CD14-positive monocyte (primary cell): Measurements from ENCODE around the gene AHNAK2. TPM values are rescaled to one million over a fixed set of nuclear protein-coding genes. Genes with fewer than 3 reads are reported as not detected.

ENCODE experiments used
- DNase-seq, 3 donors: peaks; one replicate each; pipeline ENCODE4 v3.0.0-alpha.2; 2011 to 2022
- H2AFZ ChIP-seq: 2 replicates; pipeline ENCODE4 v1.6.0; 2012; ENCODE audit warnings: mild to moderate bottlenecking, low read depth, low read length, inconsistent platforms; ENCODE audit not compliant: insufficient read depth, poor library complexity, severe bottlenecking
- H3K27ac ChIP-seq, 2 donors: 1 replicate in 1 of 2; 2 replicates in 1 of 2; pipeline ENCODE4 v1.5.1; 2012 to 2013; ENCODE audit warnings: low read length in 2 of 2, control low read depth in 1 of 2, inconsistent platforms in 1 of 2, low read depth in 1 of 2, mild to moderate bottlenecking in 1 of 2
- H3K27me3 ChIP-seq, 2 donors: one replicate each; pipeline versions ENCODE4 v1.6.0 to v1.6.1; 2011 to 2013; ENCODE audit warnings: low read length in 2 of 2; ENCODE audit not compliant: control insufficient read depth in 2 of 2, insufficient read depth in 2 of 2
- H3K36me3 ChIP-seq, 2 donors: replicated peaks in 1 of 2; 1 replicate in 1 of 2; 2 replicates in 1 of 2; pipeline versions ENCODE4 v1.5.1 to v1.6.1; 2012 to 2013; ENCODE audit warnings: low read length in 2 of 2, control low read depth in 1 of 2, inconsistent platforms in 1 of 2, mild to moderate bottlenecking in 1 of 2; ENCODE audit not compliant: insufficient read depth in 2 of 2, control insufficient read depth in 1 of 2
- H3K4me1 ChIP-seq, 2 donors: 1 replicate in 1 of 2; 2 replicates in 1 of 2; pipeline versions ENCODE4 v1.5.1 to v1.6.1; 2012 to 2013; ENCODE audit warnings: low read length in 2 of 2, control low read depth in 1 of 2, inconsistent platforms in 1 of 2, mild to moderate bottlenecking in 1 of 2, moderate library complexity in 1 of 2; ENCODE audit not compliant: insufficient read depth in 2 of 2, control insufficient read depth in 1 of 2
- H3K4me2 ChIP-seq: replicated peaks from 2 replicates; pipeline ENCODE3; 2012; ENCODE audit warnings: low read length, moderate library complexity, mild to moderate bottlenecking; ENCODE audit not compliant: poor library complexity, severe bottlenecking; ENCODE audit errors: extremely low read depth
- H3K4me3 ChIP-seq, 3 experiments: fragments of 200-600 bp in 1 of 3; sonication (generic) in 1 of 3; replicated peaks in 1 of 3; 1 replicate in 2 of 3; 2 replicates in 1 of 3; pipeline ENCODE4 v1.5.1; 2011 to 2013; ENCODE audit warnings: low read length in 3 of 3, mild to moderate bottlenecking in 3 of 3, control low read depth in 2 of 3, low read depth in 2 of 3, inconsistent platforms in 1 of 3, moderate library complexity in 1 of 3
- H3K79me2 ChIP-seq: 2 replicates; pipeline ENCODE4 v1.6.0; 2012; ENCODE audit warnings: mild to moderate bottlenecking, control low read depth, inconsistent platforms, low read length, moderate library complexity; ENCODE audit not compliant: insufficient read depth
- H3K9ac ChIP-seq: 2 replicates; pipeline ENCODE4 v1.6.0; 2017; ENCODE audit warnings: low read length, mild to moderate bottlenecking; ENCODE audit not compliant: insufficient read depth, poor library complexity, severe bottlenecking
- H3K9me3 ChIP-seq, 2 donors: replicated peaks in 1 of 2; 1 replicate in 1 of 2; 2 replicates in 1 of 2; pipeline versions ENCODE4 v1.5.1 to v1.6.1; 2012 to 2013; ENCODE audit warnings: low read length in 2 of 2, control low read depth in 1 of 2; ENCODE audit not compliant: control insufficient read depth in 1 of 2, insufficient read depth in 1 of 2
- H4K20me1 ChIP-seq: 2 replicates; pipeline ENCODE4 v1.6.0; 2012; ENCODE audit warnings: mild to moderate bottlenecking, low read length, control low read depth, moderate library complexity; ENCODE audit not compliant: insufficient read depth
- H3K27ac Mint-ChIP-seq, 7 donors: one replicate each; pipeline ENCODE4 v1.8.0; 2020; ENCODE audit warnings: mild to moderate bottlenecking in 7 of 7, mixed read lengths in 7 of 7, moderate library complexity in 6 of 7, inconsistent platforms in 2 of 7
- H3K27me3 Mint-ChIP-seq, 3 donors: one replicate each; pipeline ENCODE4 v1.8.0; 2021 to 2022; ENCODE audit warnings: low read depth in 3 of 3, mild to moderate bottlenecking in 3 of 3, mixed read lengths in 3 of 3, moderate library complexity in 3 of 3, inconsistent platforms in 1 of 3
- H3K36me3 Mint-ChIP-seq, 2 donors: one replicate each; pipeline ENCODE4 v1.8.0; 2020; ENCODE audit warnings: mixed read lengths in 2 of 2, inconsistent platforms in 1 of 2, mild to moderate bottlenecking in 1 of 2
- H3K4me1 Mint-ChIP-seq: one replicate; pipeline ENCODE4 v1.8.0; 2020; ENCODE audit warnings: mild to moderate bottlenecking, mixed read lengths
- H3K4me3 Mint-ChIP-seq, 2 donors: one replicate each; pipeline ENCODE4 v1.8.0; 2020; ENCODE audit warnings: mild to moderate bottlenecking in 2 of 2, mixed read lengths in 2 of 2, moderate library complexity in 1 of 2
- H3K9me3 Mint-ChIP-seq, 7 donors: one replicate each; pipeline ENCODE4 v1.8.0; 2020 to 2022; ENCODE audit warnings: mixed read lengths in 7 of 7, mild to moderate bottlenecking in 6 of 7, moderate library complexity in 6 of 7, inconsistent platforms in 2 of 7
- WGBS: methylation state at CpG from one replicate; pipeline ENCODE4 v1.1.5; 2013; ENCODE audit warnings: missing lambda C conversion rate; ENCODE audit not compliant: insufficient coverage; 5-methylcytosine and 5-hydroxymethylcytosine counted together
- intact Hi-C, 2 donors: fragments of 100-400 bp; cut with micrococcal nuclease; formaldehyde crosslinking; loops; one replicate each; pipeline versions ENCODE4 v1.15.0 to v1.15.1; 2023
- polyA plus RNA-seq, 3 donors: library from polyadenylated mRNA; depleted of rRNA in 1 of 3; unstranded in 2 of 3; stranded (reverse) in 1 of 3; fragments of 300-500 nt in 2 of 3; fragments of >200 nt in 1 of 3; fragmentation: Illumina TruSeq in 2 of 3; gene quantifications; 1 replicate in 2 of 3; 2 replicates in 1 of 3; pipeline ENCODE4 v1.2.3, GENCODE V29; 2012 to 2021
- TF ChIP-seq, protein P1 (sequence below): fragments of 200-600 bp; IDR thresholded peaks from one replicate; pipeline ENCODE4 v1.8.0; 2022; ENCODE audit warnings: antibody characterized with exemption, mild to moderate bottlenecking

Gene AHNAK2
- polyA plus RNA-seq, 3 donors = 0.01 TPM; not detected in 2

DNA sequence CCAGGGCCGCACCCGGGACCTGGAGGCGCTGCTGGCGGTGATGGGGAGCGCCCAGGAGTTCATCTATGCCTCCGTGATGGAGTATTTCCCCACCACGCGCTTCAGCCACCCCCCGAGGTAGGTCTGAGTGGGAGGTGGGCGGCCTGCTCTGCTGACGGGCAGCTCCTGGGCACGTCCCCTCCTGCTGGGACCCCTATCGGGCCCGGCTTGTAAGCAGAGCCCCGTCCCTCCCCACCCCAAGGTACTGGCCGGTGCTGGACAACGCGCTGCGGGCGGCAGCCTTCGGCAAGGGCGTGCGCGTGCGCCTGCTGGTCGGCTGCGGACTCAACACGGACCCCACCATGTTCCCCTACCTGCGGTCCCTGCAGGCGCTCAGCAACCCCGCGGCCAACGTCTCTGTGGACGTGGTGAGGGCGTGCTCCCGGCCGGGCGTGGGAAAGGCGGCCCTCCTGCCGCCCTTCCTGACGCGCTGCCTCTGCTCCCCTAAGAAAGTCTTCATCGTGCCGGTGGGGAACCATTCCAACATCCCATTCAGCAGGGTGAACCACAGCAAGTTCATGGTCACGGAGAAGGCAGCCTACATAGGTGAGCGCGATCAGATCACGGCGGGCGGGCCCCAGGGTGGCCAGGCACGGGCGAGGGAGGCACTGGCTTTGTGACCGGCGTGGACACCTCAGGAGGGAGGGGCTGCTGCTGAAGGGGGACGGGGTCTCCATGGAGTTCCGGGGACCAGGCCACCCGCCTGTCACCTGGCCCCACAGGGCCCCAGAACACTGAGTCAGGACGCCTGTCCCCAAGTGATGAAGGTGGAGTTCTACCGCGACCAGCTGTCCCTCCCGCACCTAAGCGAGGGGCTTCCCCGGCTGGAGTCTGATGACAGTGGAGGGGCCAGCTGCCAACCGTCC, 46.2 kb downstream of the AHNAK2 start:
- intact Hi-C loops = no loop called here

DNA sequence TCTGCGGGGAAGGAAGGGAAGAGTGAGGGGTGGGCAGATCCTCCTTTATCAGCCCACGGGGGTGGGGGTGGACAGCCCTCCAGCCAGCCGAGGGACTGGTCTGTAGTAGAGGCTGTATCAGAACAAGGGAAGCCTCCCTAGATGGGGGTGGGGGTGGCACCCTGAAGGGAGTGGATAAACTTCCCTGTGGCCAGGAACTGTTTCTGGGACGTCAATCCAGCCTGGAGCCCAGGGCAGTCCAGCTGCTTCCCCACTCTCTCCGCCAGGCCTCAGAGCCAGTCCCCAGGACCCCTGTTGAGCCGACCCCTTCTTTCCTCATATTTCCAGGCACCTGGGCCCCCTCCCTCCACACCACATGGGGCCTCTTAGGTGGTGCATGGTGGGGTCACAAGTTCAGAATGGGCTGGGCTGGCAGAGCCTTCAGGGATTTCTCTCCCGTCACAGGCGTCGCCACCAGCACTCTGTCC, 46.8 kb downstream of the AHNAK2 start:
- peaks cover 0 to 4% (median 0%) of the 10 kb centered on the region in 7 donors for H3K9me3 Mint-ChIP-seq

More for the DNA sequence above, 46.2 kb downstream of the AHNAK2 start:
- Mint-ChIP-seq H3K27ac (no peak overlapping the region), H3K9me3 (peaks cover 0 to 4% (median 0%) of the 10 kb centered on the region in 7 donors), H3K4me1 (peaks cover 4% of the 10 kb centered on the region), H3K36me3 (peaks cover 4 to 5% of the 10 kb centered on the region in 2 donors), H3K4me3 (no peak overlapping the region), H3K27me3 (peaks cover 25 to 29% (median 27%) of the 10 kb centered on the region in 3 donors)
- Histone ChIP-seq H3K4me2 (peak overlapping the region; percentile 84), H3K4me1 (peaks cover 12 to 16% of the 10 kb centered on the region in 2 donors), H3K27ac (no peak overlapping the region), H3K4me3 (peak overlapping the region in 1 of 3 experiments; percentile 74), H4K20me1 (no peaks in the 10 kb centered on the region), H3K9ac (peak overlapping the region; percentile 57), H3K36me3 (peaks cover 0 to 4% of the 10 kb centered on the region in 2 donors), H2AFZ (peak overlapping the region; percentile 86), H3K79me2 (peaks cover 7% of the 10 kb centered on the region), H3K9me3 (peaks cover 0 to 3% of the 10 kb centered on the region in 2 donors), H3K27me3 (peaks cover 7 to 28% of the 10 kb centered on the region in 2 donors)
- 95% methylated on average over 45 of the region's 64 CpGs for WGBS
- peak in 1 of 3 donors; percentile 4 for DNase-seq
- TF ChIP-seq, protein P1, sequence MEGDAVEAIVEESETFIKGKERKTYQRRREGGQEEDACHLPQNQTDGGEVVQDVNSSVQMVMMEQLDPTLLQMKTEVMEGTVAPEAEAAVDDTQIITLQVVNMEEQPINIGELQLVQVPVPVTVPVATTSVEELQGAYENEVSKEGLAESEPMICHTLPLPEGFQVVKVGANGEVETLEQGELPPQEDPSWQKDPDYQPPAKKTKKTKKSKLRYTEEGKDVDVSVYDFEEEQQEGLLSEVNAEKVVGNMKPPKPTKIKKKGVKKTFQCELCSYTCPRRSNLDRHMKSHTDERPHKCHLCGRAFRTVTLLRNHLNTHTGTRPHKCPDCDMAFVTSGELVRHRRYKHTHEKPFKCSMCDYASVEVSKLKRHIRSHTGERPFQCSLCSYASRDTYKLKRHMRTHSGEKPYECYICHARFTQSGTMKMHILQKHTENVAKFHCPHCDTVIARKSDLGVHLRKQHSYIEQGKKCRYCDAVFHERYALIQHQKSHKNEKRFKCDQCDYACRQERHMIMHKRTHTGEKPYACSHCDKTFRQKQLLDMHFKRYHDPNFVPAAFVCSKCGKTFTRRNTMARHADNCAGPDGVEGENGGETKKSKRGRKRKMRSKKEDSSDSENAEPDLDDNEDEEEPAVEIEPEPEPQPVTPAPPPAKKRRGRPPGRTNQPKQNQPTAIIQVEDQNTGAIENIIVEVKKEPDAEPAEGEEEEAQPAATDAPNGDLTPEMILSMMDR = no peak

More for the DNA sequence above, 46.8 kb downstream of the AHNAK2 start:
- Histone ChIP-seq H3K27ac (no peak overlapping the region), H3K4me2 (no peak overlapping the region), H3K9ac (no peak overlapping the region), H3K79me2 (peaks cover 9% of the 10 kb centered on the region), H4K20me1 (no peaks in the 10 kb centered on the region), H3K4me1 (peaks cover 19 to 22% of the 10 kb centered on the region in 2 donors), H3K9me3 (peaks cover 0 to 3% of the 10 kb centered on the region in 2 donors), H3K27me3 (peaks cover 7 to 23% of the 10 kb centered on the region in 2 donors), H3K36me3 (peaks cover 0 to 4% of the 10 kb centered on the region in 2 donors), H3K4me3 (no peak overlapping the region), H2AFZ (no peak overlapping the region)
- DNase-seq = peak in 1 of 3 donors; percentile 2
- Mint-ChIP-seq H3K27me3 (peaks cover 18 to 25% (median 22%) of the 10 kb centered on the region in 3 donors), H3K4me1 (peaks cover 11% of the 10 kb centered on the region), H3K36me3 (peaks cover 4 to 5% of the 10 kb centered on the region in 2 donors), H3K27ac (no peak overlapping the region), H3K4me3 (no peak overlapping the region)
- 60% methylated on average over 1 of the region's 9 CpGs for WGBS
- intact Hi-C loops = no loop called here
- TF ChIP-seq, protein P1 = no peak
